Measurements from ENCODE around the gene ACSBG1.

ACSBG1 gene

DNA sequence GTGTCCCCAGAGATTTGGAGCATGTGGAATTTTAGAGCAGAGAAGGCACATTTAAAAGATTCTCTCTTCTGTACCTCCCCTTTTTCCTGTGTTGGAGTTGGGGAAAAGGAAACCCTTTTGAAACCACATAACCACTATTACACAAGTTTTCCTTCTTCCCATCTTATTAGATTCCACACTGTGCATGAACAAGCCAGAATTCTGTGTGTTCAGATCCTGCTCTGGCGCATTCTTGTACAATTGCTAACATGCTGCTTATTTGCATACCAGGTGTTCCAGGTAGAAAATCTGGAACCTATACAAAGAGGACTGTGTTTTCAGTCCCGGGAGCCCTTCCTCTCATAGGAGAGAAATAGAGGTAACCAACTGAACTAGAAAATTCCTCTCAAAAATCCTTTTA, 100.6 kb downstream of the ACSBG1 start:
- DNase-seq (ENCODE audit: low read depth in 2 of 3, low spot score in 2 of 3): no peak

DNA sequence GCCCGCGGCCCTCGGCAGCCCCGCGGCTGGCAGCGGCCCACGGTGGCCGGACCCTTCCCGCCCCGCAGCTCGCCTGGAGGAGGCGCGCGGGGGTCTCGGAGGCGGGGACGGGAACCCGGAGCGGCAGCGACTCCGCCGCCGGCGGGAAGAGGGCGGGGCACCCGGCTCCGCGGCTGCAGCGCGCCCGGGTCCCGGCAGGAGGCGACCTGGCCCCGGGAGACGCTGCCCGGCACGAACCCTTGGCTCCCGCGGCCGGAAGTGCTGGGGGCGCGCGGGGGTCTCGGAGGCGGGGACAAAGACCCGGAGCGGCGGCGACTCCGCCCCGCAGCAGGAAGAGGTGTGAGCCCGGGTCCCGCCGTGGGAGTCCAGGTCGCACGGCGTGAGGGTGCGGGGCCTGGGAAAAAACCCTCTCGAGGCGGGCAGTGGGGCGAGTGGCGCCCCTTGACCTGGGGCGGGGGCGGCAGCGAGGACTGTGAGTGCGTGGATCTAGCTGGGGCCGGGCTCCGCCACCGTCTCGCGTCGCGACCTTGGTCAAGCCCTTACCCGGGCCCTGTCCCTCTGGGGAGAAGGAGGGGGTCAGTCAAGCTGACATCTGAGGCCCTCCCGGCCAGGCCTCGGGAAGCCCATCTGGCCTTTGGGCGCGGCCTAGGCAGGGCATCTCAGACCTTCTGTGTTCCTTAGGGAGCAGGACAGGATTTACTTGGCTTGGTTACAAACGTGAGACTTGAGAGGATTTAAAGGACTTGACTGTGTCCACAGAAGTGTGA, 102.9 kb downstream of the ACSBG1 start, which contains the start of gene CIB2:
Gene CIB2 (minus strand): TSS at position 151 of the 767 bp plus-strand sequence. CDS start 230 bp downstream, outside the sequence.
- DNase-seq (ENCODE audit: low read depth in 2 of 3, low spot score in 2 of 3): peak in 2 of 3 experiments; percentile 54 to 63

DNA sequence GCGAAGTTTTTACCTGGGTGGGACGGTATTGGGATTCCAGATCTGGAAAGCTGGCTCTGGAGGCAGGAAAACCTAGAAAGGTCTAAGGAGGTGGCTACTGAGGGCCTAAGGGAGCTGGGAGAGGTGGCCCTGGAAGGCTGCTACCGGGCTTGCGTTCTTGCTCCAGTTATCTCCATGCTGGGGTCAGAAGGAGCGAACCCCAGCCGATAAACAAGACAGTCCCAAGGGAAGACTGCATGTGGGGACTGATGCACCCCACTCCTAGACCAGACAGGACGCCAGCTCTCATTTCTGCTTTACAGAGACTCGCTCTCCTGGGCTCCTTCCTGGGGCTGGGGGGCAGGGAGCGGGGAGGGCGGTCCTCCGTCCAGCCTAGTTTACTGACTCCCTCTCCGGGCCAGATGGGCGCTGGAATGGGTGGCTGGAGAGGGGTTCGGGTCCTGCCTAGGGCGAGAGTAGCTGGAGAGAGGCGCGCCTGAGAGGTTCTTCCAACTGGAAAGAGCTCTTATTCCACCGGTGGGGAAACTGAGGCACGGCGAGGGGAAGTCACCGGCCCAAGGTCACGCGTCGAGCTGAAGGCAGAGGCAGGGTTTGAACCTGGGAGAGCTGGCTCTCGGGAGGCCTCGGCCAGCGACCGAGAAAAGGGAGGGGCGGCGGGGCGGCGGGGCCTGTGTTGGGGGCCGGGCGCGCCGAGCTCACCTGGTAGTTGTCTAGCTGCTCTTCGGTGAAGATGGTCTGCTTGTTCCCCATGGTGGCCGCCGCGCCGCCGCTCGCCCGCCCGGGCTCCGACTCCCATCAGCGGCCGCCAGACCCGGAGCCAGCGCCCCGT, 103.7 kb downstream of the ACSBG1 start:
- no peak for DNase-seq (ENCODE audit: low read depth in 2 of 3, low spot score in 2 of 3)

DNA sequence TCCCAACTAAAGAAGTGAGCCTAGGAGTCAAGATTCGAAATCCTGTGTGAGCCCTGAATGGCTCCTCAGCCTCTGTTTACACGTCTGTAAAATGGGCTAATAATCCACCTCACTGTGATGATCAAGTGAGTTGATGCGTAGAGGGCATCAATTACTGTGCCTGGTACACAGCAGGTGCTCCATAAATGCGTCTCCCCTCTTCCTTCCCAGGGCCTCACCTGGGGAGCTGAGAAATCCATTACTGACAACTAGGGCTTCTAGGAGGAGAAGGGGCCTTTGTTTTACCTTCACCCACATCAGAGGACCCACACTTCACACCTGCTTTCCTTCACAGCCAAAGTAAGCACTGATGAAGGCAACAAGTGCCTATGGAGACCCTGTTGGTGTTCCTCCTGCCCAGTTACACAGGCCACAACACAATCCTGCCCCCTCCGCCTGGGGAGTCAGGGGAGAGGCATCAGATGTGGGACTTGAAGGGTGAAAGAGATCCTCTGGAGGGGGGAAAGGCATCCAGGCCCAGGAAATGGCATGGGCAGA, 104.5 kb downstream of the ACSBG1 start:
- DNase-seq (ENCODE audit: low read depth in 2 of 3, low spot score in 2 of 3): no peak

DNA sequence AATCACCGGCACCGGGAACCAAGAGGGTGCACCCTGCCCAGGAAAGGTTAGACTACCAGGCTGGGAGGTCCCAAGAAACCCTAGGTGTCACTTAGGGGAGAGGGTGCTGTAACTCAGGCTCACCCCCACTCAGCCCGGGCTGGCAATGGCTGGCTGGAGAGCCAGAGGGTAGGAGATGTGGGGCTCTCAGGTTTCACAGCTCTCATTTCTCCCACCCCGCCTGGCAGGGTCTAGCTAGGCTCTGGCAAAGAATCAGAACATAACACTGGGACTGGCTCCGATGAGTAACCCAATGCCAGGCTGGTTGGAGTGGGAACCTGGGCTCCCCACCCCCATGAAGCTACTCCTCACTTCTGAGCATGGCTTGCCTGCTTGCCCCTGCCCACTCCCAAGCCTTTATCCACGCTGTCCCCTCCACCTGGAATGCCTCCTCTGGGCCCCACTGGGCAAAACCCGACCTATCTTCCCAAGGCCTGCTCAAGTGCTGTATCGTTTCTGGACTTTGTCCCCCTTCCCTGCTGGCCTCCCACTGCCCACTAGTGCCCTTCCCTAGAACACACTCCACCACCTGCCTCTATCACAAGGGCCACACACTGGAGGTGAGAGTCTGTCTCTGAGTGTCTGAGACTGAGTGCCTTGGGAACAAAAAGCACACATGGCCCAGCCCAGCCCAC, 105.2 kb downstream of the ACSBG1 start:
- no peak for DNase-seq (ENCODE audit: low read depth in 2 of 3, low spot score in 2 of 3)

DNA sequence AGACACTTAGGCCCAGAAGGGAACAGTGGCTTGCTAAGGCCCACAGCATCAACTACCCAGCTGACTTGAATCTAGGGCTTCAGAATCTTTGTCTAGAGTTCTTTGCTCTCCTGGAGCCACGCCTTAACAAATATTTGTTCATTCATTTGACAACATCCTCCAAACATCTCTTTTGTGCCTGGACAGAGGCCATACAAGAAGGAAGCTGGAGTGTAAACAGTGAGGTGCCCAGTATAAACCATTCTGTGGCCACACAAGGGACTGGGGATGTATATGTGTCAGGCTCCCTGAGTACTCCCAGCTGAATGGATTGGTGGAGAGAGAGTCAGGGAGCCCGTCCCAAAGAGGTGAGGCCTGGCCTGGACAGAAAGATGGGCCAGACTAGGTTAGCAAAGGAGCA, 106.5 kb downstream of the ACSBG1 start:
- no peak for DNase-seq (ENCODE audit: low read depth in 2 of 3, low spot score in 2 of 3)

DNA sequence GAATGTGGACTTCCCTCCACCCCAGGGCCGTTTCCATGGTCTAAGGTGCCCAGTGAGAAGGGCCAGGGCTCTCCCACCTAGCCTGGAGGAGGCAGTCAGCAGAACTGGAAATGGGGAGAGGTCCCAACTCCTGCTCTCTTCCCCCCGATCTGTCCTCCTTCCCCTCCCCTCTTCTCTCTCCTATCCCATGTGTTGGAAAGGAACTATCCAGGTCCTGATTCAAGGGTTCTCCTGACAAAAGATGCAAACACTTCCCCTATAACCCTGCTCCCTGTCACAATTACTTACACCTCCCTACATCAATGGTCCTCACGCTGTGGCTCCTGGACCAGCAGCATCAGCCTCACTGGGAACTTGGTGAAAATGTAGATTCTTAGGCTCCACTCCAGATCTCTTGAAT, 109.1 kb downstream of the ACSBG1 start:
- DNase-seq (ENCODE audit: low read depth in 2 of 3, low spot score in 2 of 3): no peak

DNA sequence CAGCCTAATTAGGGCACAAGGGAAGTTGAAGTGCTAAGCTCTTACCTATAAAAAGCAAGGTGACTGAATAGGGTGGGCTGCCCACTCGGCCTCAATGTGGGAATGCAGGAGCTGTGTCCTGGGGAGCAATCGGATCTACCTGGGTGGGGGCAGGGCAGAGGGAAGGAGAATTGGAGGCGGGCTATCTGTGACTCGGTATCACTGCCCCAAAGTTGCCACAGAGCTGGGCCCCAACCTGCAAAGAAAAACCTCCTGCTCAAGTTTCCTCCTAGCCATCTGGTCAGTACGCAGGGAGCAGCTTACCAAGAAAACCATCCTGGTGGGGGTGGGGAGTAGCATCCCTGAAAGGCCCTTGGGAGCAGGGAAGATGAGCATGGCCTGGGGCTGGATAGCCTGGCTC, 113.8 kb downstream of the ACSBG1 start:
- DNase-seq (ENCODE audit: low read depth in 2 of 3, low spot score in 2 of 3): no peak
